ENCODE measurements around the gene NDOR1. TPM values are rescaled to one million over a fixed set of nuclear protein-coding genes. Genes with fewer than 3 reads are reported as not detected.

The NDOR1 gene
- total RNA-seq, 2 experiments from 2014 or later = 27.0 to 27.8 TPM

DNA sequence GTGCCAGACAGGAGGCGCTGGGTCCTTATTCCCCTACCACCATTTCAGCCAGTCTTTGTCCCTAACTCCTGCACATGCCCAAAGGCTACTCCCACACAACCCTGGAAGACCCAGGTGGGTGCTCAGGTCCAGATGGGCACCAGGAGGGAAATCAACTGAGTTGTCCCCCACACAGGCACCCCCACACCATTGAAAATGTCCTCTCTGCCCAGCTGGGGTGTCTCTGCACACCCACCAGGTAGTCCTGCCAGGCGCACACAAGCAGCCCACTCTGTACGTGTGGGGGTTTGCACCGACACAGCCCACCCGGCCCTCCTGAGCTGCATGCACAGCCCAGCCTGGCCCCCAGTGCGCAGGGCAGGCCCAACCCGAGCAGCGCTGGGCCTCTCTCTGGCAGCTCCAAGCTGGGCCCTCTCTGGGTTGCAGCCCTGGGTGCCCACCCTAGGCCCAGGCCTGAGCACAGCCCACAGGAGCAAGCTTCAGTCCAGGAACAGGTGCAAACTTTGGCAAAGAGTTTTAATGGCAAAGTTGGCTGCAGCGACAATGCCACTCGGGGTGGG, 14.3 kb downstream of the NDOR1 start:
- Mint-ChIP-seq H3K4me1 (peaks cover 3% of the 10 kb centered on the region), H3K27me3 (no peaks in the 10 kb centered on the region), H3K27ac (no peak overlapping the region), H3K4me3 (no peak overlapping the region), H3K9me3 (ENCODE audit: low read depth) (no peaks in the 10 kb centered on the region), H3K36me3 (ENCODE audit: low read depth) (no peaks in the 10 kb centered on the region)
- ChIA-PET POLR2A (no interaction called here), CTCF (interaction anchor here (0.5 kb wide), 1 partner anchor 895 kb away, joined by 4 read pairs; no protein-coding TSS in a partner anchor)
- intact Hi-C loops (cut with DNase I, micrococcal nuclease) = loop anchor here in 1 of 2 experiments (5.0 to 10.0 kb wide), 3 partner anchors 33 to 435 kb away; partner anchors contain the start of genes ANAPC2, NPDC1 and SSNA1
- DNase-seq (no peak), ATAC-seq (no peak)

DNA sequence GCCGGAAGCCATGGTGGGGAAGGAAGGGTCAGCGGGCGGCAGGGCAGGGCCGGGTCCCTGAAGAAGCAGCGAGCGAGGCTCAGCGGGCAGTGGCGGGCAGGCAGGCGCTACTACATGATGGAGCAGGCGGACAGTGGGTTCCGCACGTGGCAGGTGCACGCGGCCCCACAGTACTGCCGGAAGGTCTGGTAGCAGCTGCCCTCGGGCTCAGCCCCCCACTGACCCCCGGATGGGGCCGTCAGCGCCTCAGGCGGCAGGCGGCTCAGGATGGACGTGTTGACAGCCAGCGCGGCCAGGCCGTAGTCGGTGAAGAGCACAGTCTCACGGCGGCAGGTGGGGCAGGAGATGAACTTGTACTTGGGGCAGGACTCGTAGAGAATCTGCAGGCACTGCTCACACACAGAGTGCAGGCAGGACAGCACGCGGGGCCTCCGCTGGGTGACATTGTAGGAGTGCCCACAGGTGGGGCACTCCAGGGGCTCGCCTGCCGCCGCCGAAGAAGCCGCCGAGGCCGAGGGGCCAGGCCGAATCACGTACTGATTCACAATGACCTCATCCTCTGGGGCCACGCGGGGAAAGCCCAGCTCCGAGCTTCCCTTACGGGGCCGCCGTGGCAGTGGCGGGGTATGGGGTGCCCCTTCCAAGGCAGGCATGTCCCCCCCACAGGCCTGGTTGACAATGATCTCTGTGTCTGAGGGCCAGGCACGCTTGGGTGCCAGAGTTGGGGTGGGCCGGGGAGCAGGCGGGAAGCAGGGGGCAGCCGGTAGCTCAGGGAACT, 15.0 kb downstream of the NDOR1 start:
- intact Hi-C loops (cut with DNase I, micrococcal nuclease) = loop anchor here in 1 of 2 experiments (5.0 to 10.0 kb wide), 3 partner anchors 33 to 436 kb away; partner anchors contain the start of genes ANAPC2, NPDC1 and SSNA1
- Mint-ChIP-seq H3K27me3 (no peaks in the 10 kb centered on the region), H3K4me1 (peaks cover 5% of the 10 kb centered on the region), H3K4me3 (no peak overlapping the region), H3K27ac (no peak overlapping the region), H3K9me3 (ENCODE audit: low read depth) (no peaks in the 10 kb centered on the region), H3K36me3 (ENCODE audit: low read depth) (no peaks in the 10 kb centered on the region)
- DNase-seq = no peak
- no peak for ATAC-seq
- CTCF ChIA-PET = no interaction called here
- POLR2A ChIA-PET = no interaction called here

DNA sequence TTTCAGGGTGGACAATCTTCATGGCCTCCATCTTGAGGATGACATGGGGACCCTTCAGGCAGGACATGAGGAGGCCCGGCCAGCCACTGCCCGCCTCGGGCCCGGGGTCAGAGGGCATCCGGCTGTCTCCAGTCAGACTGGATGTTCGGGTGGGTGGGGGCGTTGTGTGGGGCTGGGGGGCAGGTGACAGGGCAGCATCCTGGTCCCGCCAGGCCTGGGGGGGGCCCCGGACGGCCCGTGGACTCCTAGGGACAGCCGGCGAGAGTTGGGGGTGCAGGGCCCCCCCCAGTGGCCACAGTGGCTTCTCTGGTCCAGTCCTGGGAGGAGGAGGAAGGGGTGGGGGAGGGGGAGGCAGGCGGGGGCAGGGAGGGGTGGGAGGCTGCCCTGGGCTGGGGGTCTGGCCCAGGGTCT, 15.6 kb downstream of the NDOR1 start:
- no peak overlapping the region for H3K27ac Mint-ChIP-seq
- no peaks in the 10 kb centered on the region for H3K36me3 Mint-ChIP-seq (ENCODE audit: low read depth)
- peaks cover 5% of the 10 kb centered on the region for H3K4me1 Mint-ChIP-seq
- CTCF ChIA-PET = no interaction called here
- POLR2A ChIA-PET = no interaction called here
- ATAC-seq = no peak
- H3K27me3 Mint-ChIP-seq = no peaks in the 10 kb centered on the region
- intact Hi-C loops (cut with DNase I, micrococcal nuclease) = loop anchor here in 1 of 2 experiments (5.0 to 10.0 kb wide), 3 partner anchors 34 to 436 kb away; partner anchors contain the start of genes ANAPC2, NPDC1 and SSNA1
- H3K9me3 Mint-ChIP-seq (ENCODE audit: low read depth) = no peaks in the 10 kb centered on the region
- DNase-seq = no peak
- H3K4me3 Mint-ChIP-seq = no peak overlapping the region

DNA sequence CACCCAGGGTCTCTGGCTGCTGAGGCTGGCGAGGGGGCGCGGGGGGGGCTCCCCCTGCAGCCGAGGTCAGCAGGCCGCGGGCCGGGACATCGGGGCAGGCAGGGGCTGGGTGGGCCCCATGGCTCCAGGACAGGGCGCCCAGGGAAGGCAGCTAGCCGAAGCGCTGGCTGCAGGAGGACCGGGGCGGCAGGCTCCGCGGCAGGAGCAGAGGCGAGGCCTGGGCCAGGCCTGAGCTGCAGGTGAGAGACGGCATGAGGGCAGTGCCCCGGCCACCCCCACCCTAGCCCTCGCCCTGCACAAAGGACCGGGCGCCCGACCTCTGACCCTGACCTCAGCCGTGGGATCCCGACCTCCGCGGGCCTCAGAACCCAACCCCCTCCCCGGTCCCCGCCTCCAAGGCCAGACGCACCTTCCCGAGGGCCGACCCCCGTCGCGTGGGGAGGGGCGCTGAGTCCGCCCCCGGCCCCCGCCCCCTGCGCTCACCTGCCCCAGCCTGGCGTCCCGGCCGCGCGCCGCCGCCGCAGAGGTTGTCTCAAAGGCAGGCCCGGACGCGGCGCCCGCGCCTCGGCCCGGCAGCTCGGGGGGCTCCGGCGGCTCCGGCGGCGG, 16.1 kb downstream of the NDOR1 start:
- Mint-ChIP-seq H3K4me3 (peak overlapping the region; percentile 21), H3K9me3 (ENCODE audit: low read depth) (no peaks in the 10 kb centered on the region), H3K36me3 (ENCODE audit: low read depth) (no peaks in the 10 kb centered on the region), H3K4me1 (peaks cover 5% of the 10 kb centered on the region), H3K27ac (no peak overlapping the region), H3K27me3 (no peaks in the 10 kb centered on the region)
- intact Hi-C loops (cut with DNase I, micrococcal nuclease) = loop anchor here (2.0 to 10.0 kb wide), 4 partner anchors 34 to 437 kb away; partner anchors contain the start of genes ABCA2 (in 1 of the 2), ANAPC2 (in 1 of the 2), NPDC1 (in 1 of the 2) and SSNA1 (in 1 of the 2)
- ChIA-PET POLR2A (interaction anchor here (0.7 kb wide), 1 partner anchor 12 kb away, joined by 3 read pairs; no protein-coding TSS in a partner anchor), CTCF (no interaction called here)
- DNase-seq (peak; percentile 45), ATAC-seq (no peak)

DNA sequence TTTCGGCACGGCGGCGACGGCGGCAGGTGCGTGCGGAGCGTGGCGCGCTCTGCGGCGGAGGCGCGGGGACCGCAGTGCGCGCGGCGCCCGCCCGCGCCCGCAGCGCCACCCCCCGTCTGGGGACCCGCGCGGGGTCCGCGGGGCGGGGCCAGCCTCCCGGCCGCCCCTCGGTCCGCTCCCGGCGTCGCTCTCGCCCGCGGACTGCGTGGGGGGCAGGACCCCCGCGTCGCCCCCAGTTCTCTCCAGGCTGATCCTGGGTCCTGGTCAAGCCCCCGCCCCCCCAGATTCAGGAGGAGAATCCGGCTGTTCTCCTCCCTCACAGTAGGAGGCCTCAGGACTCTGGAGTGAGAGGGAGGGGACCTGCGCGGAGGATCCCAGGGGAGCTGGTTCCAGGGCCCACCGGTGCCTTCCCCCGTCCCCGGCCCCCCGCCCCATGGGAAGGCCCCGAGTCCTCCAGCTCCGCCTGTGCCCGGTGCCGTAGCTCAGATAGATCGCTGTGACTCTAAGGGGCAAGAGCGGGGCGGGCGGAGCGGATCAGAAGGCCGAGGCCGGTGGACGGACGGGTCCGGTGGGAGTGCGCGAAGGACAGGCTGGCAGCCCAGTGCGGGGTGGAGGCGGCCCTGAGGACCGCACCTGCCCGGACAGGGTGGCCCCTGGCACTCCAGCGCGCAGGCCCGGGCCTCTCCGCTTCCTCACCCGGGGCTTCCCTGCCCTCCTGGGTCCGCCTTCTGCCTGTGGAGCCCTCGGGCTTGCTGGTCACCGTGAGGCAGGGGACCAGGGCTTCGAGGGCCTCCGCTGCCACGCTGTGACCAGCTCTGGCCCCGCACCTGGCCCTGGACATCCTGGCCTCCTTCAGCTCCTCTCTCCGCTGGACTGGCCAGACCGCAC, 16.9 kb downstream of the NDOR1 start, which contains the start of gene RNF208:
Gene RNF208 (minus strand): TSS at position 51 of the 888 bp plus-strand sequence. CDS start 1,028 bp downstream, outside the sequence.
- H3K27me3 Mint-ChIP-seq = no peaks in the 10 kb centered on the region
- ChIA-PET CTCF (interaction anchor here (0.6 to 3.9 kb wide), 9 partner anchors 14 to 127 kb away, joined by 3 to 23 read pairs (median 3); partner anchors contain the start of genes NDOR1 and TMEM203), POLR2A (interaction anchor here (0.7 to 1.8 kb wide), 5 partner anchors 13 to 93 kb away, joined by 3 to 10 read pairs (median 4); partner anchors contain the start of gene TUBB4B)
- H3K4me1 Mint-ChIP-seq = peaks cover 5% of the 10 kb centered on the region
- ATAC-seq = no peak
- peak within 1 kb of the TSS; percentile 80 for H3K4me3 Mint-ChIP-seq
- no peaks in the 10 kb centered on the region for H3K36me3 Mint-ChIP-seq (ENCODE audit: low read depth)
- peak; percentile 47 for DNase-seq
- H3K9me3 Mint-ChIP-seq (ENCODE audit: low read depth) = no peaks in the 10 kb centered on the region
- H3K27ac Mint-ChIP-seq = peak within 1 kb of the TSS; percentile 83
- intact Hi-C loops (cut with DNase I, micrococcal nuclease) = loop anchor here (1.0 to 10.0 kb wide), 24 partner anchors 14 to 438 kb away; partner anchors contain the start of genes ANAPC2 (in 2 of the 2), SSNA1 (in 2 of the 2), TPRN (in 2 of the 2) and ABCA2 (in 1 of the 2)

DNA sequence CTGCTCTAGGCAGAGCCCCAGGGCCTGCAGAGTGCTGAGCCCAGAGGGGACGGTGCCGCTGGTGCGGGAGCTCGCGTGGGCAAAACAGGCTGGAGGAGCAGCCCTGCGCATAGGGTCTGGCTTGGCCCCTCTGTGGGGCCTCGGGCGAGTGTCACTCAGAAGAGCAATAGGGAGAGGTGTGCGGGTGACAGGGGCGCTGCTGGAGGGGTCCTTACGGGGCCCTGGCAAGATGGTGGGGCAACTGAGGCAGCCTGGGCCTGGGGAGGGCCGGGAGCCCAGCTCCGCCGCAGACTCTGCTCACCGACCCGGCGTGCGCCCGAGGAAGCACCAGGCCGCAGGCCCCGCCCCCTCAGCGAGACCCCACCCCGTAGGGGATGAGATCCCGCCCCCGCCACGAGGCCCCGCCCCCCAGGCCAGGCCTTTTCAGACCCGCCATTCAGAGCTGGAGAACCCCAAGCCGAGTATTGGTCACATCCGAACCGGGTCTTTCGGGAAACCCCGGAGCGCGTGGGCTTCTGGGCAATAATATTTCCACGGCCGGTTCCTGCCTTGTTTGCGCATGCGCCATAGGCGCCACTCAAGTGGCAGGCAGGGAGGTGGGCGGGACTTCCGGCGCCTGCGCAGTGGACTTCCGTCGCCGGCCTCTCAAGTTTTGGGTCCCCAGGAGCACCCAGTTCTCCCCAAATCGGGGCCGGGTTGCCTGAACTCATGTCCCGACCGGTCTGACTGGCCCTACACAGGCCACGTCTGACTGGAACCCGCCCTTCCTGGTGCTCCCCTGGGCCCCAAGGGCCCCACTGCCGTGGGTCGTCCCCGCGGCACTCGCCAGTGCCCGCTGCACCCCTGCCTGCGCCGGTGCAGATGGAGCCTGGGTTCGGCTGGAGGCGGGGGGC, 17.8 kb downstream of the NDOR1 start:
- intact Hi-C loops (cut with DNase I, micrococcal nuclease) = loop anchor here (1.0 to 10.0 kb wide), 24 partner anchors 13 to 439 kb away; partner anchors contain the start of genes ANAPC2 (in 2 of the 2), SSNA1 (in 2 of the 2), TPRN (in 2 of the 2) and ABCA2 (in 1 of the 2)
- peak overlapping the region; percentile 83 for H3K27ac Mint-ChIP-seq
- no peaks in the 10 kb centered on the region for H3K36me3 Mint-ChIP-seq (ENCODE audit: low read depth)
- CTCF ChIA-PET = interaction anchor here (0.6 to 3.9 kb wide), 11 partner anchors 13 to 127 kb away, joined by 3 to 23 read pairs (median 3); partner anchors contain the start of genes NDOR1, TMEM203 and TUBB4B
- peaks cover 2% of the 10 kb centered on the region for H3K27me3 Mint-ChIP-seq
- peak overlapping the region; percentile 80 for H3K4me3 Mint-ChIP-seq
- POLR2A ChIA-PET = interaction anchor here (1.0 to 1.8 kb wide), 4 partner anchors 16 to 94 kb away, joined by 3 to 10 read pairs (median 4); partner anchors contain the start of gene TUBB4B
- peaks cover 8% of the 10 kb centered on the region for H3K4me1 Mint-ChIP-seq
- peak; percentile 90 for ATAC-seq
- no peaks in the 10 kb centered on the region for H3K9me3 Mint-ChIP-seq (ENCODE audit: low read depth)
- DNase-seq = peak; percentile 99

DNA sequence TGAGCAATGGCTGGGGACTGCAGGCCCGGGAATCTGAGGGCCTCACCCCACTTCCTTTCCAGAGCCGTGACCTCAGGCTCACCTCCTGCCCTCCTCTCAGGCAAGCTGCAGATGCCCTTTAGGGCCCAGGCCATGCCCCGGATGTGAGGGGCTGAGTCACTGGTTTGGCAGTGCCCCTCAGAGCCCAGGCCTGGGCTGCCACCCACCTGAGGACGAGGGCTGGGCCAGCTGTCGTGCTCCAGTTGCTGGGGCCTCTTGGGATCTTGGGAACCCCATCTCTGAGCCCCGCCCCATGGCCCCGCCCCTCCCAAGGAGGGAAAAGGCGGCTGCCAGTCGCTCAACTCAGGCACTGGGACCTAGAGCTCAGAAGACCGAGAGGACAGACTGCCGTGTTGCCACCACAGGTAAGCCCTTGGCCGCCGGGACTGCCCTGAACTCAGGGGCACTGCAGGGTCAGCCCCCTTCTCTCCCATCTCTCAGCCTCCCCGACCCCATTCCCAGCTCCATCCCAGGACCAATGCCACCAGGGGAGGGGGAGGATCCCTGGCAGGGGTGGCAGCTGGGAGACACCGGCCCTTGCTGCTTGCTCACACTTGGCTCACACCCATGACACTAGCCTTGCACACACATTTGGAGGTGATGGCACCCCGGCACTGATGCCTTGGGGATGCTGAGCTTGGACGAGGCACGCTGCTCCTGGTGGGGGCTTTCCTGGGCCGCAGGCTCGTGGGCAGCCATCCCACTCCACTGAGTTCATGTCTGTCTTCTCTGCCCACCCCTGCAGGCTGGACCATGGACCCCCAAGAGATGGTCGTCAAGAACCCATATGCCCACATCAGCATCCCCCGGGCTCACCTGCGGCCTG, 19.6 kb downstream of the NDOR1 start, which contains the start of gene CYSRT1:
Gene CYSRT1 (plus strand): TSS at position 345 of the 865 bp plus-strand sequence. CDS start 448 bp downstream, at position 793.
- ATAC-seq = peak; percentile 6
- Mint-ChIP-seq H3K27ac (peak within 1 kb of the TSS; percentile 19), H3K27me3 (peaks cover 2% of the 10 kb centered on the region), H3K36me3 (ENCODE audit: low read depth) (no peaks in the 10 kb centered on the region), H3K4me1 (peaks cover 8% of the 10 kb centered on the region), H3K9me3 (ENCODE audit: low read depth) (no peaks in the 10 kb centered on the region), H3K4me3 (peak within 1 kb of the TSS; percentile 80)
- POLR2A ChIA-PET = no interaction called here
- DNase-seq = peak; percentile 67
- intact Hi-C loops (cut with DNase I, micrococcal nuclease) = loop anchor here in 1 of 2 experiments (5.0 to 10.0 kb wide), 3 partner anchors 38 to 440 kb away; partner anchors contain the start of genes ANAPC2, NPDC1 and SSNA1
- CTCF ChIA-PET = interaction anchor here (0.7 to 3.9 kb wide), 6 partner anchors 12 to 134 kb away, joined by 3 to 23 read pairs (median 7); partner anchors contain the start of genes NDOR1 and TMEM203

DNA sequence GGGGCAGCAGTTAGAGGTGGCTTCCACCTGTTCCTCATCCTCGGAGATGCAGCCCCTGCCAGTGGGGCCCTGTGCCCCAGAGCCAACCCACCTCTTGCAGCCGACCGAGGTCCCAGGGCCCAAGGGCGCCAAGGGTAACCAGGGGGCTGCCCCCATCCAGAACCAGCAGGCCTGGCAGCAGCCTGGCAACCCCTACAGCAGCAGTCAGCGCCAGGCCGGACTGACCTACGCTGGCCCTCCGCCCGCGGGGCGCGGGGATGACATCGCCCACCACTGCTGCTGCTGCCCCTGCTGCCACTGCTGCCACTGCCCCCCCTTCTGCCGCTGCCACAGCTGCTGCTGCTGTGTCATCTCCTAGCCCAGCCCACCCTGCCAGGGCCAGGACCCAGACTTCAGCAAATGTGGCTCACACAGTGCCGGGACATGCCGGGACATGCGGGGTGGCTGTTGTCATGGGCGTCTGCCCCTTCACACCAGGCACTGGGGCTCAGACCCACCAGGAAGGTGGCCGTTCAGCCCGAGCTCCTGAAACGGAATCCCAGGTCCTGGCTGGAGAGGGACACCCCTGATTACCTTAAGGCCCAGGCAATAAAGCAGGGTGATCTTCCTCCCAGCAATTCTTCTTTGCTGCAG, 20.3 kb downstream of the NDOR1 start:
- Mint-ChIP-seq H3K27me3 (peaks cover 2% of the 10 kb centered on the region), H3K36me3 (ENCODE audit: low read depth) (no peaks in the 10 kb centered on the region), H3K27ac (no peak overlapping the region), H3K9me3 (ENCODE audit: low read depth) (no peaks in the 10 kb centered on the region), H3K4me1 (peaks cover 8% of the 10 kb centered on the region), H3K4me3 (no peak overlapping the region)
- ChIA-PET POLR2A (no interaction called here), CTCF (interaction anchor here (0.7 to 3.9 kb wide), 7 partner anchors 11 to 135 kb away, joined by 3 to 23 read pairs (median 12); partner anchors contain the start of genes NDOR1 and TMEM203)
- no peak for DNase-seq
- intact Hi-C loops (cut with DNase I, micrococcal nuclease) = loop anchor here in 1 of 2 experiments (10.0 kb wide), 2 partner anchors 181 to 441 kb away; partner anchors contain the start of gene NPDC1
- no peak for ATAC-seq
